Ishikawa (cell line): ENCODE data around the gene GDI2.

Experiments
- CREB1 ChIP-seq: IDR thresholded peaks from 2 replicates; pipeline ENCODE4 v1.6.1; 2012; ENCODE audit warnings: low read depth
- EGR1 ChIP-seq: IDR thresholded peaks from 2 replicates; pipeline ENCODE4 v1.6.1; 2012
- RAD21 ChIP-seq: IDR thresholded peaks from 2 replicates; pipeline ENCODE4 v1.6.1; 2012; ENCODE audit warnings: low read depth
- YY1 ChIP-seq: IDR thresholded peaks from 2 replicates; pipeline ENCODE4 v1.6.1; 2012; ENCODE audit warnings: low read depth
- TF ChIP-seq, protein P1 (sequence below): IDR thresholded peaks from 2 replicates; pipeline ENCODE4 v1.6.1; 2012

DNA sequence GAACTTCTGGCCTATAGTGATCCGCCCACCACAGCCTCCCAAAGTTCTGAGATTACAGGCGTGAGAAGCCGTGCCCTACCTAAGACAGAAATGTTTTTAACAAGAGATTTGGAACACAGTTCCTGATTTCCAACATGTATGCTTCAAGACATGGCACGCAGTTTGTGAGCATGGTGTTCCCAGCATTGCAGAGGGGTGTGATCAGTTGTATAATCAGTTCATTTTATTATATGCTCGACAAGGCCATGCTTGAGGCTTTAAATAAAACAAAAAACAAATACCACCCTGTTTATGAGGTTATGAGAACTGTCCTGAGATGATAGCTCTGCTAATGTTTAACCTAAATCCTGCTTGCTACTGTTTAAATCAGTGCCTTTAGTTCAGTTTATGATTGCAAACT, 68.4 kb downstream of the GDI2 start:
- TF ChIP-seq CREB1 (no peak), YY1 (no peak), RAD21 (no peak), EGR1 (no peak)
- TF ChIP-seq, protein P1, sequence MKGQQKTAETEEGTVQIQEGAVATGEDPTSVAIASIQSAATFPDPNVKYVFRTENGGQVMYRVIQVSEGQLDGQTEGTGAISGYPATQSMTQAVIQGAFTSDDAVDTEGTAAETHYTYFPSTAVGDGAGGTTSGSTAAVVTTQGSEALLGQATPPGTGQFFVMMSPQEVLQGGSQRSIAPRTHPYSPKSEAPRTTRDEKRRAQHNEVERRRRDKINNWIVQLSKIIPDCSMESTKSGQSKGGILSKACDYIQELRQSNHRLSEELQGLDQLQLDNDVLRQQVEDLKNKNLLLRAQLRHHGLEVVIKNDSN = no peak
